ACHN (cell line): ENCODE measurements around the gene SPSB2.

Experiments used
- DNase-seq: peaks from one replicate; pipeline ENCODE4 v3.0.0-alpha.2; 2015
- in situ Hi-C: cut with HindIII; loops from 2 replicates; pipeline ENCODE4 v1.10.0; 2017; ENCODE audit warnings: low sequenced_read_pairs, low pct_ligation_motif_present, low pct_unique_long_range_greater_than_20kb

The SPSB2 gene

DNA sequence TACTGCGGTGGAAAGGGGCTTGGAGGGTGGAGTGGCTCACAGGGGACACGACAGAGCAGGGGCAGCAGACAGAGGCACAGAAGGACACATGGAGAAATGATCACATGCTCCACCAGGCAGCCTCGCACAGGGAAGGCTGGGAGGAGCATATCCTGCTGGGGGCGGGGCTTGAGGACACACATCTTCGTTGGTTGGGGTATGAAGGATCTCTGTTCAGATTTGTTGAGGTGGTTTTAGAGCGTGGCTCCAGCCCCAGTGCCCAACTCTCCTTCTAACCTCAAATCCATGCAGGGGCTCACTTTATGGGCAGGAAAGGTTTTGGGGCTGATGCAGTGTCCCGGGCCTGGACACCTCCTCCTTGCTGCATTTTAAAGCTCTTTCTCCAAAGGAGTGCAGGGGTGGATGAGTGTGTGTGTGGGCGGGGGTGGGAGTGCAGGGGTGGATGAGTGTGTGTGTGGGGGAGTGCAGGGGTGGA, 45.6 kb downstream of the SPSB2 start:
- peak; percentile 89 for DNase-seq
- in situ Hi-C loops, result no loop called here

DNA sequence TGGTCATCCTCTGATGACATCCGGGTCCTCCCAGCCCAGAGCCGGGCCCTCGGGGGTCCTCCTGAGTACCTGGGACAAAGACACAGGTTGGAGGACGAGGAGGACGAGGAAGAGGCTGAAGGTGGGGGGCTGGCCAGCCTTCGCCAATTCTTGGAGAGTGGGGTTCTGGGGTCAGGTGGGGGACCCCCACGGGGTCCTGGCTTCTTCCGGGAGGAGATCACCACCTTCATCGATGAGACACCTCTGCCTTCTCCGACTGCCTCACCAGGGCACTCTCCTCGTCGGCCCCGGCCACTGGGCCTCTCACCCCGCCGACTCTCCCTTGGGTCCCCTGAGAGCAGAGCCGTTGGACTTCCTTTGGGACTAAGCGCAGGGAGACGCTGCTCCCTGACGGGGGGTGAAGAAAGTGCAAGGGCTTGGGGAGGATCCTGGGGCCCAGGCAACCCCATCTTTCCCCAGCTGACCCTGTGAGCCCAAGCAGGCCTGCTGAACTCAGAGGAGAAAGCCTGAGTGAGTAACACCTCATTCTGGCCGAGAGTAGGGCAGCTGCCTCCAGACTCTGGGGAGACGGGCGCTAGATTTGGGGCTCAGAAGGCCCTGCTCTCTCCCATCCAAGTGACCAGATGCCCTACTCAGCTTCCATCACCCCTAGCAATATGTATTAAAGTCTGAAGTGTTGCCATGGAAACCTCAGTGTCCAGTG, 46.2 kb downstream of the SPSB2 start:
- no peak for DNase-seq
- in situ Hi-C loops, result no loop called here

DNA sequence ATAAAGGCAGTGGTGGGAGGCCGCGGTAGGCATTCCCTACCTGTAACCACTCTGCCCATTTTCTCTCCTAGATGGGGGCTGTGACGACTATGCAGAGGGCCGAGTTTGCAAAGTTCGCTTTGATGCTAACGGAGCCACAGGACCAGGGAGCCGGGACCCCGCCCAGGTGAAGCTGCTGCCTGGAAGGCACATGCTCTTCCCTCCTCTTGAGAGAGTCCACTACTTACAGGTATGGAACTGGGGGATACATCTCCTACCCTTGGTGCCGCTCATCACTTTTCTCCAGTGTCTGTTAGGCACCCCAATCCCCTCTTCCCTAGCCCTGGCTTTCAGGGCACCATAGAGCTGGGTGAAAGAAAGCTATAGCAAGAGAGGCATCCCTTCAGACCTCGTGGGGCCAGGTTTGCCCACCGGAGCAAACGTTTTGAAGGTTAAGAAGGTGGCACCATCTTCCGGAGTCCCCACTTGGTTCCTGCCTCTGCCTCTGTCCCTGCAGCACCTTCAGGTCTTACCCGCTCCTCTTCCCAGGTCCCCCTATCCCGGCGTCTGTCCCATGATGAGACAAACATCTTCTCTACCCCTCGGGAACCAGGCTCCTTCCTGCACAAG, 46.9 kb downstream of the SPSB2 start:
- DNase-seq, result no peak
- in situ Hi-C loops, result no loop called here

DNA sequence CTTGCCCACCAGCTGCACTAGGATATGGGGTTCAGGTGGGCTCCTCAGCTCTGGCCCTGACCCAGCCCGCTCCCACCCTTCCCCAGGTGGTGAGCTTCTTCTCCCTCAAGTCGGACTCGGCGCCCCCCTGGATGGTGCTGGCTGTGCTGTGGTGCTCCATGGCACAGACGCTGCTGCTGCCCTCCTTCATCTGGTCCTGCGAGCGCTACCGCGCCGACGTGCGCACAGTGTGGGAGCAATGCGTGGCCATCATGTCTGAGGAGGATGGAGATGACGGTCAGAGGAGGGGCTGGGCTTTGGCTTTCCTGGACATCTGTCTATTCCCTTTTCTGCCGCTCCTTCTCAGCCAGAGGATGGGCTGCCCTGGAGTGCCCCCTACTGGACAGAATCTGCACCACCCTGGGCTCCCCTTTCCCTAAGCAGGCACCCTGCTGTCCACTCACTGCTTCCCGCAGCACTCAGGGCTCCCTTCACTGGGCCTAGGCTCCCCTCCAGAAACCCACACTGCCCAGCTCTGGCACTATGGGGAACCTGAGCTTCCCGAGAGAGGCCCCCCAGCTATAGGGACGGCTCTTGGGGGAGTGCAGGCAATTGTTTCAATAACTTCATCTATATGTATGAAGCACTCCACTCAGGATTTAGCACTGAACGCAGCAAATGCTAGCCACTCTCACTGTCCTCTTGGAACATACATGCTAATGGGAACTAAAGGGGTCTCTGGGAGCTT, 47.5 kb downstream of the SPSB2 start:
- in situ Hi-C loops, result no loop called here
- DNase-seq, result peak; percentile 90

DNA sequence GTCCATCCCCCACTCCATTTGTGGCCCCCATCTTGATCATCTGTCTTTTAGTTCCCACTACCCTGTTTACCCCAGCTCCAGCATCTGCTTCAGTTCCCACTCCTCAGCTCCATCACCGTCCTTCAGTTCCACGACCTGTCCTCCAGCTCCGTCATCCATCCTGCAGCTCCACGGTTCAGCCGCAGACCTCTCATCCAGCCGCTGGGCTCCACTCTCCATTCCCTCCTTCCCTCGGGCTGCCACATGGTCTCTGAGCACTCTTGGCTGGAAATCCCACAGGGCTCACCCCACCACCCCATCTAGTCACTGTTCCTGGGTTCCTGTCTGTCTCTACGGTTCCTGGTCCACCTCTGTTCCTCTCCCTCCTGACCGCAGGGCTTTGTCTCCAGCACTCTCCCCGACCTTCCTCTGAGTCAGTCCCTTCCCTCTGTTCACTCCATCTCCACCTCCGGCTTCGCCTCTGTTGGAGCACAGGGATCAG, 48.2 kb downstream of the SPSB2 start:
- no peak for DNase-seq
- in situ Hi-C loops, result no loop called here

DNA sequence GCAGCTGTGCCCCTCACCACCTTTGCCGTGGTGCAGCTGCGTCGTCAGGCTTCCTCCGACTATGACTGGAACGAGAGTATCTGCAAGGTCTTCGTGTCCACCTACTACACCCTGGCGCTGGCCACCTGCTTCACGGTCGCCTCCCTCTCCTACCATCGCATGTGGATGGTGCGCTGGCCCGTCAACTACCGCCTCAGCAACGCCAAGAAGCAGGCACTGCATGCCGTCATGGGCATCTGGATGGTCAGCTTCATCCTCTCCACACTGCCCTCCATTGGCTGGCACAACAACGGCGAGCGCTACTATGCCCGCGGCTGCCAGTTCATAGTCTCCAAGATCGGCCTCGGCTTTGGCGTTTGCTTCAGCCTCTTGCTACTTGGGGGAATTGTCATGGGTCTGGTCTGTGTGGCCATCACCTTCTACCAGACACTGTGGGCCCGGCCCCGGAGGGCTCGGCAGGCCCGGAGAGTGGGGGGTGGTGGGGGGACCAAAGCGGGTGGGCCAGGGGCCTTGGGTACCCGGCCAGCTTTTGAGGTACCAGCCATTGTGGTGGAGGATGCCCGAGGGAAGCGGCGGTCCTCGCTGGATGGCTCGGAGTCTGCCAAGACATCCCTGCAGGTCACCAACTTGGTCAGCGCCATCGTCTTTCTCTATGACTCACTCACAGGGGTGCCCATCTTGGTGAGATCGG, 48.9 kb downstream of the SPSB2 start:
- no peak for DNase-seq
- in situ Hi-C loops, result no loop called here

DNA sequence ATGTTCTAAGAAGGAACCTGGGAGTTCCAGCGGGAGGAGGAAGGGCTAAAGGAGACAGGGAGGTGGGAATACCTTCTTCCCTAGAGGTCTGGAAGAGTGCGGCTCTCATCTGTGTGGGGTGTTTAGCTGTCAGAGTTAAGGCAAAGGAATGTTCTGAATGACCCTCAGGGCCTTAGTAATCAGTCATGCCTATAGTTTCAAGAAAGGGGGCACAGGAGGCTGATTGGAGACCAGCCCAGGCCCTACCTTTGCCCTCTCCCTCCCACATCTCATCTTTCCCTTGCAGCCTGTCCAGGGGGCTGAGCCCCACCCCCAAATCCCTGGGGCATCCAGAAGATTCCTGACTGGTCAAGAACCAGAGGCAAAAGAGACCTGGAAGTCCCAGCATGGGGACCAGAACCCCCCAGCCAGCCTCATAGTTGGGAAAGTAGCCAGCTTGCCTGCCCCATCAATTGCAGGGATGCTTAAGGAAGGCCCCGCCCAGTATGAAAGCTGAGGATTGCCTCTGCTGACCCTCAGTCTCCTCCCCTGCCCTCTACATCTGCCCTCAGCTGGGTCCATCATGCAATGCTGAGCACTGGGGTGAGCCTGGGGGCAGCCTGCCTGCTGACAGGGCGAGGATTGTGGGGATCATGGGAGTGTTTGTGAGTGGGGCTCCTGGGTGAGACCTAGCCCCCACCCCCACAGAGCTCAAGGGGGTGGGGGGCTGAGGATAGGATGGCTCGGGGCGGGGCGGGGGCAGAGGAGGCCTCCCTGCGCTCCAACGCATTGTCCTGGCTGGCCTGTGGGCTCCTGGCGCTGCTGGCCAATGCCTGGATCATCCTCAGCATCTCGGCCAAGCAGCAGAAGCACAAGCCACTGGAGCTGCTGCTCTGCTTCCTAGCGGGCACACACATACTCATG, 49.7 kb downstream of the SPSB2 start:
- DNase-seq, result no peak
- in situ Hi-C loops, result no loop called here

DNA sequence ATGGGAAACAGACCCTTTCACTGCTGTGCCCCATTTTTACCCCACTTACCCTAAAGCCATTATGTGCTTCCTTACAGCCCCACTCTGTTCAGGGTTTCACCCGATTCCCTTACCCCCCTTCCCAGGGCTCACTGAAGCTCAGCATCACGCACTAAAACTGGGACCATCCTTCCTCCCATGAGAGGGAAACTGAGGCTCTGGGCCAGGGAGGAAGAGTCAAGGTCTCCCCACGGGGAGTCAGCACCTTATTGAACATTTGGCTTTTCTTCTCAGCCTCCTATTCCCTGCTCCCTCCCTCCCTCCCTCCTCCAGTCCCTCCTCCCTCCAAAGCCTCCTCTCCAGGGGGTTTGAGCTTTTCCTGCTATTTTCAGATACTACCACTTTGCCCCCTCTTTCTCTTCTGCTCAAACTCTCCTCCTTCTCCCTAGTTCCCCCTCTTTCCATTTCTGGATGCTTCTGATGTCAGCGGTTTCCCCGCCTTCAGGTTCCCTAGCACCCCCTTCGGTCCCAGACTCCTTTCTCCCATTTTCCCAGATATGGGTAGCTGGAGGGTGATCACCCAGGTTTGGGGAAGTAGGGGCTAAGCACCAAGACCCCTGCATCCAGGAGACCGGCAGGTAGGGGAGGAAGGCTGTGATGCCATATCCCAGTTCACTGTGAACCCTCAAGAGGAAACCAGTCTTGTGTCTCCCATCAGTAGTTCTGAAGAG, 50.5 kb downstream of the SPSB2 start:
- in situ Hi-C loops, result no loop called here
- DNase-seq, result no peak

DNA sequence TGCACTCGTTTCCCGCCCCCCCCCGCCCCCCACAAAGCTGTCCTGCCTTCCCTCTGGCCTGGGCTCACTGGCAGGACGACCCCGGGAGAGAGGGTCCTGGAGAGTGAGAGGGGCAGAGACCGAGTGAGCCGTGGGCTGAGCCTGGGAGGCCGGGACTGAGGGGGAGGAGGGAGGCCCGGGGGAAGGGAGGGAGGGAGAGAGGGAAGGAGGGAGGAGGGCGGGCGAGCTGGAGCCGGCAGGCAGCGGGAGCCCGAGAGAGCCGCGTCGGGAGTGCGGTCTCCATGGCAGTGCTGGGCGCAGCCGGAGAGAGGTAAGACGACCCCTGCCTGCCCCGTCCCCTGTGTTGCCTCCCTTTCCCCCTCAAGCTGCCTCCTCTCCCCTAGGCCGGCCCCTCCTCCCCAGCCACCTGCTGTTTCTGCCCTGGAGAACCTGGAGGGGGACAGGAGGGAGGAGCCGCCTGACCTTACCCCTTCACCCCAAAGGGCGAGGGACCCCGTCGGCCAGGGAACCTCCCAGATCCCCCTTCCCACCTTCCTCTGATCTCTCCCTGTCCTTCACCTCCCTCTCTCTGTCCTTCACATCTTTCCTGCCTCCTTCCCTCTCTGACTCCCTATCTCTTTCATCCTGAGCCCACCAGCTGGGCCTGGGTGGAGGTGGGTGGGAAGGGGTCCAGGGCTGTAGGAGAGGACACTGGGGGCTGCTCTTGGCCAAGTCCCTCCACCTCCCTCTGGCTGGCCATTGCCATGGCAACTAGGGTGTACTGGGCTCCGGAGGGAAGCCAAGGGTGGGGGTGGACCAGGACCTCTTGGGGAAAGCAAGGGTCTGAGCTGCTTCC, 51.3 kb downstream of the SPSB2 start, which contains the start of gene GPR162:
GPR162 (plus strand) TSS at position 231 of the 835 bp plus-strand sequence. CDS start 2,078 bp downstream, outside the sequence.
- in situ Hi-C loops, result no loop called here
- peak; percentile 68 for DNase-seq
